SU-DHL-6 (cell line): ENCODE results near the gene BANF2.

ENCODE experiments used
- H2AFZ ChIP-seq: fragments of 200-600 bp; sonication (generic); 2 replicates; pipeline ENCODE4 v1.6.1; 2014; ENCODE audit warnings: low read depth, mild to moderate bottlenecking, moderate library complexity, mixed read lengths, antibody characterized with exemption, low read length; ENCODE audit not compliant: severe bottlenecking
- H3F3A ChIP-seq: fragments of 200-600 bp; shearing (Covaris generic); 2 replicates; pipeline ENCODE4 v1.6.0; 2016; ENCODE audit warnings: antibody characterized with exemption, mild to moderate bottlenecking; ENCODE audit not compliant: insufficient read depth
- H3K27ac ChIP-seq: fragments of 200-600 bp; sonication (generic); 2 replicates; pipeline ENCODE4 v1.5.1; 2016; ENCODE audit warnings: low read depth, mild to moderate bottlenecking, low read length, moderate library complexity, mixed read lengths
- H3K27me3 ChIP-seq: fragments of 200-600 bp; sonication (generic), shearing (Covaris generic); 2 replicates; pipeline ENCODE4 v1.6.0; 2014; ENCODE audit warnings: mild to moderate bottlenecking, low read length
- H3K36me3 ChIP-seq: fragments of 200-600 bp; sonication (generic); 2 replicates; pipeline ENCODE4 v1.6.1; 2014; ENCODE audit warnings: mild to moderate bottlenecking, low read length, mixed read lengths
- H3K4me2 ChIP-seq: fragments of 300-600, 200-600 bp; shearing (Covaris generic), sonication (generic); 2 replicates; pipeline ENCODE4 v1.6.0; 2014; ENCODE audit warnings: low read length, low read depth, mild to moderate bottlenecking; ENCODE audit not compliant: poor library complexity, severe bottlenecking
- H3K4me3 ChIP-seq: fragments of 200-600 bp; sonication (generic); 2 replicates; pipeline ENCODE4 v1.5.1; 2014; ENCODE audit warnings: antibody characterized with exemption, low read length, mild to moderate bottlenecking, mixed read lengths; ENCODE audit not compliant: insufficient read depth, poor library complexity, severe bottlenecking
- H3K79me2 ChIP-seq: fragments of 200-600 bp; sonication (generic); 2 replicates; pipeline ENCODE4 v1.6.1; 2014; ENCODE audit warnings: mild to moderate bottlenecking, low read length, moderate library complexity; ENCODE audit not compliant: insufficient read depth
- H3K9ac ChIP-seq: fragments of 200-600 bp; sonication (generic); 2 replicates; pipeline ENCODE4 v1.7.0; 2014; ENCODE audit warnings: mild to moderate bottlenecking, low read length
- H3K9me2 ChIP-seq: fragments of 200-600 bp; sonication (generic); replicated peaks from 2 replicates; pipeline ENCODE4 v1.6.1; 2014; ENCODE audit warnings: low read length; ENCODE audit not compliant: insufficient read depth
- H3K9me3 ChIP-seq: fragments of 200-600 bp; sonication (generic); 2 replicates; pipeline ENCODE4 v1.6.1; 2014; ENCODE audit warnings: low read length, mixed read lengths; ENCODE audit not compliant: insufficient read depth
- H4K20me1 ChIP-seq: fragments of 200-600 bp; sonication (generic); 2 replicates; pipeline ENCODE4 v1.6.1; 2014; ENCODE audit warnings: low read depth, mild to moderate bottlenecking, antibody characterized with exemption, low read length, moderate library complexity, mixed read lengths
- CTCF ChIP-seq: fragments of 200-600 bp; sonication (generic); IDR thresholded peaks from one replicate; pipeline ENCODE4 v1.5.1; 2017; ENCODE audit warnings: antibody characterized with exemption, mild to moderate bottlenecking, low read length, moderate library complexity; ENCODE audit not compliant: insufficient read depth, poor library complexity, severe bottlenecking
- EZH2phosphoT487 ChIP-seq: fragments of 200-600 bp; sonication (generic), shearing (Covaris generic); conservative IDR thresholded peaks from 2 replicates; pipeline ENCODE4 v1.6.1; 2018; ENCODE audit warnings: mild to moderate bottlenecking, antibody characterized with exemption, low read length, moderate library complexity, mixed read lengths

The BANF2 gene

GRCh38 chr20:17725094-17725835, 25.5 kb downstream of the BANF2 start:
- Histone ChIP-seq H3K36me3 (no peaks in the 10 kb centered on the region), H3K4me2 (no peak overlapping the region), H2AFZ (no peak overlapping the region), H4K20me1 (no peaks in the 10 kb centered on the region), H3K9ac (no peak overlapping the region), H3K9me3 (no peaks in the 10 kb centered on the region), H3K9me2 (no peaks in the 10 kb centered on the region), H3K4me3 (no peak overlapping the region), H3K27ac (no peak overlapping the region), H3K79me2 (no peaks in the 10 kb centered on the region), H3F3A (no peaks in the 10 kb centered on the region), H3K27me3 (no peaks in the 10 kb centered on the region)
- TF ChIP-seq CTCF (no peak), EZH2phosphoT487 (no peak)

GRCh38 chr20:17726902-17727301, 27.1 kb downstream of the BANF2 start:
- Histone ChIP-seq H3F3A (no peaks in the 10 kb centered on the region), H3K27me3 (no peaks in the 10 kb centered on the region), H3K4me2 (no peak overlapping the region), H3K4me3 (no peak overlapping the region), H2AFZ (no peak overlapping the region), H3K27ac (no peak overlapping the region), H3K79me2 (no peaks in the 10 kb centered on the region), H3K9ac (no peak overlapping the region), H3K9me2 (no peaks in the 10 kb centered on the region), H4K20me1 (no peaks in the 10 kb centered on the region), H3K36me3 (no peaks in the 10 kb centered on the region), H3K9me3 (no peaks in the 10 kb centered on the region)
- TF ChIP-seq CTCF = no peak
- no peak for TF ChIP-seq EZH2phosphoT487

- TF ChIP-seq EZH2phosphoT487 (no peak), CTCF (no peak)
- Histone ChIP-seq H3K9me2 (no peaks in the 10 kb centered on the region), H3K4me2 (no peak overlapping the region), H3K27ac (no peak overlapping the region), H3K27me3 (no peaks in the 10 kb centered on the region), H3K9me3 (no peaks in the 10 kb centered on the region), H3K36me3 (no peaks in the 10 kb centered on the region), H3K9ac (no peak overlapping the region), H4K20me1 (no peaks in the 10 kb centered on the region), H3F3A (no peaks in the 10 kb centered on the region), H3K79me2 (no peaks in the 10 kb centered on the region), H2AFZ (no peak overlapping the region), H3K4me3 (no peak overlapping the region)
Measured at GRCh38 chr20:17727351-17727750, 27.6 kb downstream of the BANF2 start.
